OCI-LY7 (cell line): Measurements from ENCODE around the gene SCN1B.

Source experiments
- EZH2phosphoT487 ChIP-seq: fragments of 200-600 bp; sonication (generic); IDR thresholded peaks from 2 replicates; pipeline ENCODE4 v1.6.1; 2018; ENCODE audit warnings: low read depth, borderline replicate concordance, mild to moderate bottlenecking, mixed run types, antibody characterized with exemption, low read length, moderate library complexity, mixed read lengths
- TF ChIP-seq, protein P1 (sequence below): fragments of 200-600 bp; sonication (generic); conservative IDR thresholded peaks from 2 replicates; pipeline ENCODE4 v1.5.1; 2014; ENCODE audit warnings: mild to moderate bottlenecking, antibody characterized with exemption, low read length, moderate library complexity, mixed read lengths

- TF ChIP-seq, protein P1, sequence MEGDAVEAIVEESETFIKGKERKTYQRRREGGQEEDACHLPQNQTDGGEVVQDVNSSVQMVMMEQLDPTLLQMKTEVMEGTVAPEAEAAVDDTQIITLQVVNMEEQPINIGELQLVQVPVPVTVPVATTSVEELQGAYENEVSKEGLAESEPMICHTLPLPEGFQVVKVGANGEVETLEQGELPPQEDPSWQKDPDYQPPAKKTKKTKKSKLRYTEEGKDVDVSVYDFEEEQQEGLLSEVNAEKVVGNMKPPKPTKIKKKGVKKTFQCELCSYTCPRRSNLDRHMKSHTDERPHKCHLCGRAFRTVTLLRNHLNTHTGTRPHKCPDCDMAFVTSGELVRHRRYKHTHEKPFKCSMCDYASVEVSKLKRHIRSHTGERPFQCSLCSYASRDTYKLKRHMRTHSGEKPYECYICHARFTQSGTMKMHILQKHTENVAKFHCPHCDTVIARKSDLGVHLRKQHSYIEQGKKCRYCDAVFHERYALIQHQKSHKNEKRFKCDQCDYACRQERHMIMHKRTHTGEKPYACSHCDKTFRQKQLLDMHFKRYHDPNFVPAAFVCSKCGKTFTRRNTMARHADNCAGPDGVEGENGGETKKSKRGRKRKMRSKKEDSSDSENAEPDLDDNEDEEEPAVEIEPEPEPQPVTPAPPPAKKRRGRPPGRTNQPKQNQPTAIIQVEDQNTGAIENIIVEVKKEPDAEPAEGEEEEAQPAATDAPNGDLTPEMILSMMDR, result no peak
- no peak for TF ChIP-seq EZH2phosphoT487
Measured at GRCh38 chr19:34990578-34991192, 39.6 kb upstream of the SCN1B start.
